AG04449 (cell line): Measurements from ENCODE around the gene ZNF654.
A peak's percentile ranks its signal among the peaks of the same experiment; 100 is the strongest.

Experiments used
- CTCF ChIA-PET: fragments of 350-600 bp; formaldehyde crosslinking; extraction: SDS; loops from one replicate; lab custom pipeline; 2021; ENCODE audit warnings: antibody characterized with exemption; lab: Yijun Ruan, JAX
- POLR2A ChIA-PET: fragments of 400-600, 350-600 bp; formaldehyde crosslinking; extraction: SDS; loops from one replicate; lab custom pipeline; 2020; ENCODE audit warnings: antibody characterized with exemption, inconsistent platforms; lab: Yijun Ruan, JAX
- DNase-seq: peaks from one replicate; pipeline ENCODE4 v3.0.0-alpha.2; 2010; ENCODE audit warnings: low read depth, low spot score
- H3K4me3 ChIP-seq: 2 replicates; pipeline ENCODE4 v1.5.1; 2011; ENCODE audit warnings: low read depth, mild to moderate bottlenecking, control low read depth, low read length
- CTCF ChIP-seq: IDR thresholded peaks from one replicate; pipeline ENCODE4 v1.5.1; 2011; ENCODE audit warnings: mild to moderate bottlenecking, moderate library complexity, low read length, control low read depth, inconsistent platforms; ENCODE audit not compliant: insufficient read depth; ENCODE audit errors: missing control alignments

Gene ZNF654

GRCh38 chr3:88149509-88150362 lies 90.7 kb downstream of the ZNF654 start, which contains the start of gene C3orf38:
TSS of gene C3orf38 (plus strand) at chr3:88149959. CDS start at chr3:88150053, 94 bp downstream.
- CTCF ChIA-PET = interaction anchor here (1.9 to 3.4 kb wide), 3 partner anchors 11 to 890 kb away, joined by 6 to 13 read pairs (median 7); no protein-coding TSS in a partner anchor
- DNase-seq = peak; percentile 58

GRCh38 chr3:88150371-88150770 lies 91.3 kb downstream of the ZNF654 start:
- ChIA-PET CTCF (interaction anchor here (1.9 to 3.4 kb wide), 3 partner anchors 12 to 890 kb away, joined by 6 to 13 read pairs (median 7); no protein-coding TSS in a partner anchor), POLR2A (interaction anchor here (1.7 kb wide), 1 partner anchor 11 kb away, joined by 5 read pairs; no protein-coding TSS in a partner anchor)

More at GRCh38 chr3:88149509-88150362, 90.7 kb downstream of the ZNF654 start, which contains the start of gene C3orf38:
- TF ChIP-seq CTCF = no peak
- peak within 1 kb of the TSS; percentile 95 for H3K4me3 ChIP-seq
- POLR2A ChIA-PET = interaction anchor here (1.7 kb wide), 1 partner anchor 12 kb away, joined by 5 read pairs; no protein-coding TSS in a partner anchor

GRCh38 chr3:88150806-88151205 lies 91.8 kb downstream of the ZNF654 start:
- CTCF ChIA-PET = interaction anchor here (1.9 to 3.4 kb wide), 3 partner anchors 12 to 891 kb away, joined by 6 to 13 read pairs (median 7); no protein-coding TSS in a partner anchor
- TF ChIP-seq CTCF = no peak
- H3K4me3 ChIP-seq = peak overlapping the region; percentile 95
- no peak for DNase-seq
- POLR2A ChIA-PET = interaction anchor here (1.7 kb wide), 1 partner anchor 11 kb away, joined by 5 read pairs; no protein-coding TSS in a partner anchor

More at GRCh38 chr3:88150371-88150770, 91.3 kb downstream of the ZNF654 start:
- DNase-seq = no peak
- peak overlapping the region; percentile 95 for H3K4me3 ChIP-seq
- no peak for TF ChIP-seq CTCF

GRCh38 chr3:88151358-88151757 lies 92.3 kb downstream of the ZNF654 start:
- ChIA-PET CTCF (interaction anchor here (1.9 to 3.4 kb wide), 3 partner anchors 10 to 891 kb away, joined by 5 to 13 read pairs (median 6); no protein-coding TSS in a partner anchor), POLR2A (no interaction called here)
- DNase-seq = no peak
- TF ChIP-seq CTCF = no peak
- H3K4me3 ChIP-seq = peak overlapping the region; percentile 95

- H3K4me3 ChIP-seq = no peak overlapping the region
Measured at GRCh38 chr3:88152841-88153240, 93.8 kb downstream of the ZNF654 start.

More at GRCh38 chr3:88152841-88153240, 93.8 kb downstream of the ZNF654 start:
- no peak for TF ChIP-seq CTCF
- ChIA-PET CTCF (interaction anchor here (1.9 kb wide), 1 partner anchor 8 kb away, joined by 5 read pairs; no protein-coding TSS in a partner anchor), POLR2A (no interaction called here)
- no peak for DNase-seq
